ENCODE data around the gene IL12A.

DNA sequence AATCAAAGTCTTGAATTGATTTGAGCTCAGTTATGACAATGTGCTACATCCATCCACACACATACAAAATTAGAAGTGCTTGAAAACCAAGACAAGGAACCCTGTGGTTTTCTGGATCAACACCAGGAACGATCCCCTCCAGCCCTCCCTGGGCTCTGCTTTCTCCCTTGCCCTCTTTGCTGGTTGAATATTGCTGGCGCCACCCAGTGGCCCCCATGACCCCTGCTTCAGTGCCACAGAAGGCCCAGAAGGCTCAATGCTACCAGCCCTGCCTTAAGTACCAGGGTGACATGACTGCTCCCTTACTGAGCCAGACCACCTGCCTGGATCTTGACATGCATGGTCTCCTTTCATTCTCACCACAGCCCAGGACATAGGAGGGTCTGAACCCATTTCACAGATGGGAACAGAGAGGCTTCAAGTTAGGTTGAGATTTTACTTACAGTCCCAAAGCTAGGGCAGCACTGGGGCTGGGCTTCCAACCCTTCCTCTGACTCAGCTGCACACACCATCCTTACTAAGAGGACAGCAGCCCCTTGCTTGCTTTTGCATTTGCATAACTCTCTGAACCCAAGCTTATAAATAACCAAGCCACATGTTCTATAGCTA lies 15.0 kb downstream of the IL12A start:
- TF ChIP-seq, protein P1, sequence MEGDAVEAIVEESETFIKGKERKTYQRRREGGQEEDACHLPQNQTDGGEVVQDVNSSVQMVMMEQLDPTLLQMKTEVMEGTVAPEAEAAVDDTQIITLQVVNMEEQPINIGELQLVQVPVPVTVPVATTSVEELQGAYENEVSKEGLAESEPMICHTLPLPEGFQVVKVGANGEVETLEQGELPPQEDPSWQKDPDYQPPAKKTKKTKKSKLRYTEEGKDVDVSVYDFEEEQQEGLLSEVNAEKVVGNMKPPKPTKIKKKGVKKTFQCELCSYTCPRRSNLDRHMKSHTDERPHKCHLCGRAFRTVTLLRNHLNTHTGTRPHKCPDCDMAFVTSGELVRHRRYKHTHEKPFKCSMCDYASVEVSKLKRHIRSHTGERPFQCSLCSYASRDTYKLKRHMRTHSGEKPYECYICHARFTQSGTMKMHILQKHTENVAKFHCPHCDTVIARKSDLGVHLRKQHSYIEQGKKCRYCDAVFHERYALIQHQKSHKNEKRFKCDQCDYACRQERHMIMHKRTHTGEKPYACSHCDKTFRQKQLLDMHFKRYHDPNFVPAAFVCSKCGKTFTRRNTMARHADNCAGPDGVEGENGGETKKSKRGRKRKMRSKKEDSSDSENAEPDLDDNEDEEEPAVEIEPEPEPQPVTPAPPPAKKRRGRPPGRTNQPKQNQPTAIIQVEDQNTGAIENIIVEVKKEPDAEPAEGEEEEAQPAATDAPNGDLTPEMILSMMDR (IDR thresholded peaks at IDR 0.05), result peak in 1 of 2 donors; percentile 16
- no peak for TF ChIP-seq POLR2A (IDR thresholded peaks at IDR 0.05)

Data from suprapubic skin (tissue), 3 donors.